ENCODE measurements around the gene STOX1. TPM values are rescaled to one million over a fixed set of nuclear protein-coding genes. Genes with fewer than 3 reads are reported as not detected.

Gene STOX1
- total and polyA plus RNA-seq, 2 of the 8 experiments (the other 6 are each of a cell fraction or from before 2014, with no cell fraction given), result 0.92 to 2.6 TPM

DNA sequence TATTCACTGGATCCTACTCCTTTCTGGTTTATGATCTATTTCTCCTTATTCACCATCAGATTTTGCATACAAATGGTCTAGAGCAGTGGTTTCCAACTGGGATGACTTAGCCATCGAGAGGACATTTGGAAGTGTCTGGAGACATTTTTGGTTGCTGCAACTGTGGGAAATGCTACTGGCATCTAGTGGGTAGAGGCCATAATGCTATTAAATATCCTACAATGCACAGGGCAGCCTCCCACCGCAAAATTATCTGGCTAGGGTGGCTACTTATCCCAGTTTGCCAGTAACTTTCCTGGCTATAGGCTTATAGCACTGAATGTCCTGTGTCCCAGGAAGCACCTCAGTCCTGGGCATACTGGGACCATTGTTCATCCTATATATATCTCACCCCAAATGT is 52.3 kb downstream of the STOX1 start:
- no peak overlapping the region for H2BK120ac ChIP-seq (replicated peaks; ENCODE audit: low read depth, low read length)
- H3K36me3 ChIP-seq (ENCODE audit: control insufficient read depth in 2 of 4, insufficient read depth in 4 of 4, low read length in 3 of 4), result no peaks in the 10 kb centered on the region
- no peaks in the 10 kb centered on the region for H3K27me3 ChIP-seq (replicated peaks in 1 of 4; ENCODE audit: control insufficient read depth in 3 of 4, extremely low read depth in 1 of 4, insufficient read depth in 3 of 4, low read length in 3 of 4)
- H3K23ac ChIP-seq (ENCODE audit: insufficient read length), result no peak overlapping the region
- no peak overlapping the region for H4K91ac ChIP-seq (replicated peaks; ENCODE audit: insufficient read length, low read length)
- H3K18ac ChIP-seq (ENCODE audit: extremely low read depth, low read length), result no peak overlapping the region
- H2BK15ac ChIP-seq (ENCODE audit: low read length), result no peak overlapping the region
- no peaks in the 10 kb centered on the region for H4K20me1 ChIP-seq (replicated peaks in 1 of 2; ENCODE audit: control insufficient read depth in 1 of 2, insufficient read depth in 2 of 2, low read length in 2 of 2)
- H3K56ac ChIP-seq (replicated peaks; ENCODE audit: insufficient read length, low read depth, low read length), result no peak overlapping the region
- peaks cover 6 to 17% (median 14%) of the 10 kb centered on the region in 4 experiments; a peak in 5 of 7 replicates for H3K4me1 ChIP-seq (replicated peaks in 1 of 4; ENCODE audit: control insufficient read depth in 3 of 4, insufficient read depth in 4 of 4, low read length in 3 of 4)
- no peak for FAIRE-seq
- H2BK5ac ChIP-seq (ENCODE audit: low read depth, low read length), result no peak overlapping the region
- no peaks in the 10 kb centered on the region for H3K23me2 ChIP-seq (ENCODE audit: low read depth, low read length)
- H2AK5ac ChIP-seq (ENCODE audit: low read depth, low read length), result no peak overlapping the region
- no peaks in the 10 kb centered on the region for H3K79me1 ChIP-seq (ENCODE audit: low read depth, low read length)
- no peaks in the 10 kb centered on the region for H3K79me2 ChIP-seq (ENCODE audit: control insufficient read depth in 1 of 2, insufficient read depth in 2 of 2, low read length in 2 of 2)
- no peaks in the 10 kb centered on the region for H3K9me3 ChIP-seq (ENCODE audit: insufficient read depth in 2 of 2, low read depth in 1 of 2, low read length in 1 of 2)
- H2BK20ac ChIP-seq (ENCODE audit: low read length), result no peak overlapping the region
- H3K14ac ChIP-seq (ENCODE audit: insufficient read length), result no peak overlapping the region
- H4K8ac ChIP-seq (ENCODE audit: extremely low read depth, insufficient read depth, low read length), result no peak overlapping the region
- H4K5ac ChIP-seq (ENCODE audit: insufficient read length, low read depth, low read length), result no peak overlapping the region
- H3K4ac ChIP-seq (replicated peaks; ENCODE audit: insufficient read length, low read depth, low read length), result no peak overlapping the region
- POLR2A ChIA-PET (ENCODE audit: partially characterized antibody), result interaction anchor here (1.2 to 1.4 kb wide), 3 partner anchors 21 to 52 kb away, joined by 3 to 4 read pairs (median 3); partner anchors contain the start of gene STOX1
- H3K9ac ChIP-seq (replicated peaks in 1 of 4; ENCODE audit: extremely low read depth in 1 of 4, low read depth in 3 of 4, low read length in 3 of 4), result no peak overlapping the region
- H2BK12ac ChIP-seq (ENCODE audit: low read depth, low read length), result no peak overlapping the region
- no peak overlapping the region for H3K4me3 ChIP-seq (ENCODE audit: extremely low read depth in 1 of 4, insufficient read depth in 2 of 4, low read depth in 3 of 4, low read length in 4 of 4)
- DNase-seq (ENCODE audit: low read depth in 1 of 2, low spot score in 2 of 2), result no peak
- 90% methylated on average over 2 of the region's 2 CpGs; no CpG with 5 or more reads in 1 of the 2 experiments for WGBS, 2 experiments (ENCODE audit: extremely low coverage in 1 of 2, insufficient coverage in 1 of 2, insufficient read length in 1 of 2, insufficient replicate concordance in 2 of 2, low coverage in 1 of 2, low lambda C conversion rate in 2 of 2, missing lambda C conversion rate in 1 of 2)
- TF ChIP-seq GTF2F1 (IDR thresholded peaks at IDR 0.05; ENCODE audit: borderline replicate concordance, low read depth, low read length), result no peak
- no peak for TF ChIP-seq JUN (IDR thresholded peaks at IDR 0.05; ENCODE audit: low read depth, low read length)
- TF ChIP-seq CBX5 (IDR thresholded peaks at IDR 0.05; ENCODE audit: low read depth, low read length), result no peak
- TF ChIP-seq CHD1 (IDR thresholded peaks at IDR 0.05; ENCODE audit: low read depth, low read length), result no peak
- no peak for TF ChIP-seq POLR2AphosphoS5 (IDR thresholded peaks at IDR 0.05; ENCODE audit: low read depth, low read length)
- no peak overlapping the region for H2AFZ ChIP-seq (ENCODE audit: low read length)
- no peak overlapping the region for H3K4me2 ChIP-seq (ENCODE audit: insufficient read depth in 1 of 2, low read depth in 2 of 2, low read length in 2 of 2)
- no peak overlapping the region for H3K27ac ChIP-seq (ENCODE audit: low read depth, low read length)
- CTCF ChIA-PET (ENCODE audit: partially characterized antibody), result interaction anchor here (1.0 kb wide), 1 partner anchor 17 kb away, joined by 4 read pairs; no protein-coding TSS in a partner anchor

All from H1 (cell line).